Neural crest cell (in vitro differentiated cells): Measurements from ENCODE around the gene ZNF429. TPM values are rescaled to one million over a fixed set of nuclear protein-coding genes. Genes with fewer than 3 reads are reported as not detected.

ENCODE experiments used
- DNase-seq: peaks from one replicate; pipeline ENCODE4 v3.0.0; 2021; ENCODE audit warnings: low read depth, mixed read lengths, low spot score
- H3K27ac Mint-ChIP-seq: one replicate; pipeline ENCODE4 v1.8.0; 2021; ENCODE audit warnings: mild to moderate bottlenecking, mixed read lengths; ENCODE audit not compliant: unreplicated experiment
- H3K27me3 Mint-ChIP-seq: 2 replicates; pipeline ENCODE4 v1.8.0; 2021; ENCODE audit warnings: low read depth, mild to moderate bottlenecking, mixed read lengths
- H3K36me3 Mint-ChIP-seq: 2 replicates; pipeline ENCODE4 v1.8.0; 2021; ENCODE audit warnings: low read depth, mild to moderate bottlenecking, mixed read lengths
- H3K4me1 Mint-ChIP-seq: 2 replicates; pipeline ENCODE4 v1.8.0; 2021; ENCODE audit warnings: mixed read lengths
- H3K4me3 Mint-ChIP-seq: one replicate; pipeline ENCODE4 v1.8.0; 2021; ENCODE audit warnings: mild to moderate bottlenecking, mixed read lengths
- H3K9me3 Mint-ChIP-seq: 2 replicates; pipeline ENCODE4 v1.8.0; 2021; ENCODE audit warnings: mixed read lengths
- CTCF ChIP-seq: fragments of 200-600 bp; sonication (generic); conservative IDR thresholded peaks from 2 replicates; pipeline ENCODE4 v1.5.0; 2021; ENCODE audit warnings: antibody characterized with exemption, mild to moderate bottlenecking
- total RNA-seq: library from RNA; stranded (reverse); gene quantifications from 2 replicates; pipeline ENCODE4 v1.2.1, GENCODE V29; 2021

Gene ZNF429
- total RNA-seq, 1 donor from 2014 or later = 17.7 TPM

- DNase-seq = no peak
- no peak overlapping the region for H3K27ac Mint-ChIP-seq
- H3K27me3 Mint-ChIP-seq = peaks cover 4% of the 10 kb centered on the region
- peaks cover 27% of the 10 kb centered on the region for H3K9me3 Mint-ChIP-seq
- no peak for TF ChIP-seq CTCF
- peaks cover 7% of the 10 kb centered on the region for H3K36me3 Mint-ChIP-seq
- no peak overlapping the region for H3K4me3 Mint-ChIP-seq
- no peaks in the 10 kb centered on the region for H3K4me1 Mint-ChIP-seq
Measured at GRCh38 chr19:21580101-21580500, 74.7 kb downstream of the ZNF429 start.

- Mint-ChIP-seq H3K27ac (no peak overlapping the region), H3K4me1 (no peaks in the 10 kb centered on the region), H3K36me3 (peaks cover 7% of the 10 kb centered on the region), H3K9me3 (peaks cover 27% of the 10 kb centered on the region), H3K27me3 (peaks cover 7% of the 10 kb centered on the region), H3K4me3 (no peak overlapping the region)
- no peak for DNase-seq
- no peak for TF ChIP-seq CTCF
Measured at GRCh38 chr19:21580818-21581217, 75.4 kb downstream of the ZNF429 start.

- Mint-ChIP-seq H3K27ac (no peak overlapping the region), H3K4me3 (no peak overlapping the region), H3K9me3 (peaks cover 23% of the 10 kb centered on the region), H3K36me3 (peaks cover 4% of the 10 kb centered on the region), H3K27me3 (peaks cover 7% of the 10 kb centered on the region), H3K4me1 (no peaks in the 10 kb centered on the region)
- no peak for DNase-seq
- no peak for TF ChIP-seq CTCF
Measured at GRCh38 chr19:21581646-21582240, 76.3 kb downstream of the ZNF429 start.

GRCh38 chr19:21584537-21584936 is 79.1 kb downstream of the ZNF429 start:
- no peak for TF ChIP-seq CTCF
- no peak for DNase-seq
- peaks cover 17% of the 10 kb centered on the region for H3K9me3 Mint-ChIP-seq
- H3K36me3 Mint-ChIP-seq = peaks cover 4% of the 10 kb centered on the region
- no peak overlapping the region for H3K4me3 Mint-ChIP-seq
- peaks cover 19% of the 10 kb centered on the region for H3K27me3 Mint-ChIP-seq
- H3K27ac Mint-ChIP-seq = no peak overlapping the region
- no peaks in the 10 kb centered on the region for H3K4me1 Mint-ChIP-seq

GRCh38 chr19:21585281-21585890 is 80.0 kb downstream of the ZNF429 start:
- Mint-ChIP-seq H3K27ac (no peak overlapping the region), H3K27me3 (peaks cover 19% of the 10 kb centered on the region), H3K36me3 (peaks cover 4% of the 10 kb centered on the region), H3K9me3 (peaks cover 17% of the 10 kb centered on the region), H3K4me1 (no peaks in the 10 kb centered on the region), H3K4me3 (no peak overlapping the region)
- no peak for TF ChIP-seq CTCF
- no peak for DNase-seq
